Activated naive CD4-positive, alpha-beta T cell treated with anti-CD3 and anti-CD28 coated beads for 36 hours (primary cell): ENCODE measurements around the gene SUGT1. TPM values are rescaled to one million over a fixed set of nuclear protein-coding genes. Genes with fewer than 3 reads are reported as not detected.
"Not testable (repeated sequence)": the region's sequence is repeated elsewhere in the genome, so short reads cannot be mapped to it uniquely, and the experiment has no call there.

ENCODE experiments used
- CTCF ChIA-PET: fragments of 350-600 bp; sonication (Branson Sonifier 250); formaldehyde crosslinking; loops from one replicate; lab custom pipeline; 2021; ENCODE audit warnings: antibody characterized with exemption; lab: Charles Lee
- DNase-seq: peaks from one replicate; pipeline ENCODE4 v3.0.0-alpha.2; 2020
- H3K27ac Mint-ChIP-seq: one replicate; pipeline ENCODE4 v1.8.0; 2021; ENCODE audit warnings: mild to moderate bottlenecking, mixed read lengths
- H3K27me3 Mint-ChIP-seq: one replicate; pipeline ENCODE4 v1.8.0; 2021; ENCODE audit warnings: low read depth, mixed read lengths
- H3K36me3 Mint-ChIP-seq: one replicate; pipeline ENCODE4 v1.8.0; 2021; ENCODE audit warnings: low read depth, mixed read lengths
- H3K4me1 Mint-ChIP-seq: one replicate; pipeline ENCODE4 v1.8.0; 2021; ENCODE audit warnings: low read depth, mixed read lengths
- H3K4me3 Mint-ChIP-seq: one replicate; pipeline ENCODE4 v1.8.0; 2021; ENCODE audit warnings: mild to moderate bottlenecking, moderate library complexity, mixed read lengths
- H3K9me3 Mint-ChIP-seq: one replicate; pipeline ENCODE4 v1.8.0; 2021; ENCODE audit warnings: mixed read lengths
- intact Hi-C: fragments of 100-400 bp; cut with micrococcal nuclease; formaldehyde crosslinking; loops from one replicate; pipeline ENCODE4 v1.15.1; 2023
- total RNA-seq, 2 experiments: library from RNA; stranded (reverse); gene quantifications; one replicate each; pipeline ENCODE4 v1.2.3, GENCODE V29; 2021

The SUGT1 gene
- total RNA-seq, 2 experiments from 2014 or later = 42.7 to 44.1 TPM

GRCh38 chr13:52670726-52671125 lies 18.1 kb downstream of the SUGT1 start:
- intact Hi-C loops = no loop called here
- Mint-ChIP-seq H3K27me3 (no peaks in the 10 kb centered on the region), H3K4me3 (no peak overlapping the region), H3K4me1 (peaks cover 5% of the 10 kb centered on the region), H3K9me3 (no peaks in the 10 kb centered on the region), H3K36me3 (peaks cover 26% of the 10 kb centered on the region), H3K27ac (no peak overlapping the region)
- DNase-seq = no peak
- CTCF ChIA-PET = no interaction called here

DNA sequence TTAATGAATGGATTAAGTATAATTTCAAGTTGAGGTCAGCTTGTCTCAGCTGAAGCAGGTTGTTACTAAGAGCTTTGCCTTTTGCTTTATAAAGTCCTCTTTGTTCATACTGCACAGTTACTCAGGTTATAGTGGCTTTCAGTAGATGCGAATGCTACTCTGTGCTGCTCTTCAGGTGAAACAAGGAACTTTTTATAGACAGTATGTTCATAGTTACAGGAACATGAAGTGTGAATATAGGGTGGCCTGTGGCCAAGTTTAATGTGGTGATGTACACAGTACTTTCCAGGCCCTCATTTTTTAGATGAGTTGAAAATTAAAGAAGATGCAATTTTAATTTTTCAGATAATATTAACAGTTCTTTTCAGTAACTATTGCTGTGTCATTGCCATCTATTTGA lies 20.8 kb downstream of the SUGT1 start:
- DNase-seq = no peak
- Mint-ChIP-seq H3K9me3 (no peaks in the 10 kb centered on the region), H3K4me3 (no peak overlapping the region), H3K4me1 (peaks cover 6% of the 10 kb centered on the region), H3K36me3 (peaks cover 31% of the 10 kb centered on the region), H3K27ac (no peak overlapping the region), H3K27me3 (no peaks in the 10 kb centered on the region)
- intact Hi-C loops = no loop called here
- CTCF ChIA-PET = no interaction called here

- Mint-ChIP-seq H3K36me3 (peaks cover 32% of the 10 kb centered on the region), H3K4me3 (no peak overlapping the region), H3K4me1 (peaks cover 4% of the 10 kb centered on the region), H3K27ac (no peak overlapping the region), H3K9me3 (no peaks in the 10 kb centered on the region), H3K27me3 (no peaks in the 10 kb centered on the region)
- CTCF ChIA-PET = interaction anchor here (0.6 to 3.0 kb wide), 2 partner anchors 14 to 305 kb away, joined by 4 to 15 read pairs; no protein-coding TSS in a partner anchor
- intact Hi-C loops = no loop called here
- DNase-seq = no peak
Observed at GRCh38 chr13:52677823-52678222, 25.2 kb downstream of the SUGT1 start.

DNA sequence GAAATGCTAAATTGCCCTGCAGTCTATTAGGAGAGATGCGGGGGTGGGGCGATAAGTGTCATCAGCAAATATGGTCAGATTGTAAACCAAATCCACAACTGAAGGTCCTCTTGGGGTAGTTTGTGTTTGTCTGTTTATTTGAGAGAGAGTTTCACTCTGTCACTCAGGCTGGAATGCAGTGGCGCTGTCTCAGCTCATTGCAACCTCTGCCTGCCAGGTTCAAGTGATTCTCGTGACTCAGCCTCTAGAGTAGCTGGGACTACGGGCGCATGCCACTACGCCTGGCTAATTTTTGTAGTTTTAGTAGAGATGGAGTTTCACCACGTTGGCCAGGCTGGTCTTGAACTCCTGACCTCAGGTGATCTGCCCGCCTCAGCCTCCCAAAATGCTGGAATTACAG lies 33.2 kb downstream of the SUGT1 start:
- CTCF ChIA-PET, H3K9me3 Mint-ChIP-seq, H3K4me1 Mint-ChIP-seq, DNase-seq, H3K27me3 Mint-ChIP-seq, H3K27ac Mint-ChIP-seq, H3K4me3 Mint-ChIP-seq, intact Hi-C loops: not testable (repeated sequence)
- peaks cover 35% of the 10 kb centered on the region for H3K36me3 Mint-ChIP-seq

DNA sequence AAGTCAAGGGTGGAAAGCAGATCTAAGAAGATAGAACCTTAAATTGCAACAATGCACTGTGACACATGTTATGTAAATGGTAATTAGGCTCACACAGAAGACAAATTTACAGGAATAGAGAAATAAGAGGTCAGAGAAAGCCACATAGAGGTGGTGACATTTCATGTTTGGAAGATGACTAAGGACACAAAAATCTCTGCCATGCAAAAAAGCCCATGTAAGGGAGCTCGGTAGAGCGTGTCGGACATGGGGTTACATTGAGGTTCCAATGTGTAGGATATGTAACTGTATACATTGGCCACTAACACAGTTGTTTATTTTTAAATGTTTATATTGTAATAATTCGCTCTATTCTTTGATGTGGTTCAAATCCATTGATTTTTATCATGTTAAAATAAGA lies 33.7 kb downstream of the SUGT1 start:
- H3K27me3 Mint-ChIP-seq = no peaks in the 10 kb centered on the region
- H3K9me3 Mint-ChIP-seq = no peaks in the 10 kb centered on the region
- H3K27ac Mint-ChIP-seq = no peak overlapping the region
- CTCF ChIA-PET = no interaction called here
- no peaks in the 10 kb centered on the region for H3K4me1 Mint-ChIP-seq
- peaks cover 38% of the 10 kb centered on the region for H3K36me3 Mint-ChIP-seq
- intact Hi-C loops = no loop called here
- no peak for DNase-seq
- no peak overlapping the region for H3K4me3 Mint-ChIP-seq

- peak; percentile 63 for DNase-seq
- CTCF ChIA-PET = no interaction called here
- Mint-ChIP-seq H3K4me1 (peaks cover 14% of the 10 kb centered on the region), H3K9me3 (no peaks in the 10 kb centered on the region), H3K4me3 (no peak overlapping the region), H3K27ac (no peak overlapping the region), H3K36me3 (peaks cover 21% of the 10 kb centered on the region), H3K27me3 (no peaks in the 10 kb centered on the region)
- intact Hi-C loops = loop anchor here (1.0 to 2.0 kb wide), 2 partner anchors 44 to 79 kb away; partner anchors contain the start of gene SUGT1
Observed at GRCh38 chr13:52695856-52696255, 43.2 kb downstream of the SUGT1 start.

- Mint-ChIP-seq H3K4me3 (no peak overlapping the region), H3K9me3 (no peaks in the 10 kb centered on the region), H3K36me3 (peaks cover 16% of the 10 kb centered on the region), H3K27me3 (no peaks in the 10 kb centered on the region), H3K27ac (no peak overlapping the region), H3K4me1 (peaks cover 14% of the 10 kb centered on the region)
- CTCF ChIA-PET = interaction anchor here (0.9 kb wide), 1 partner anchor 44 kb away, joined by 3 read pairs; the partner anchor contains the start of gene SUGT1
- intact Hi-C loops = loop anchor here (1.0 kb wide), 1 partner anchor 44 kb away; the partner anchor contains the start of gene SUGT1
- no peak for DNase-seq
Observed at GRCh38 chr13:52696566-52696965, 43.9 kb downstream of the SUGT1 start.

GRCh38 chr13:52701728-52702465 lies 49.3 kb downstream of the SUGT1 start:
- Mint-ChIP-seq H3K9me3 (no peaks in the 10 kb centered on the region), H3K4me1 (no peaks in the 10 kb centered on the region), H3K36me3 (peaks cover 3% of the 10 kb centered on the region), H3K4me3 (no peak overlapping the region), H3K27ac (no peak overlapping the region), H3K27me3 (no peaks in the 10 kb centered on the region)
- CTCF ChIA-PET = interaction anchor here (1.7 kb wide), 1 partner anchor 9 kb away, joined by 5 read pairs; no protein-coding TSS in a partner anchor
- intact Hi-C loops = no loop called here
- DNase-seq = no peak

- no peak for DNase-seq
- H3K27me3 Mint-ChIP-seq = no peaks in the 10 kb centered on the region
- H3K9me3 Mint-ChIP-seq = no peaks in the 10 kb centered on the region
- H3K27ac Mint-ChIP-seq = no peak overlapping the region
- CTCF ChIA-PET = interaction anchor here (0.6 to 1.0 kb wide), 4 partner anchors 22 to 161 kb away, joined by 3 to 5 read pairs (median 4); no protein-coding TSS in a partner anchor
- intact Hi-C loops = no loop called here
- no peaks in the 10 kb centered on the region for H3K4me1 Mint-ChIP-seq
- no peaks in the 10 kb centered on the region for H3K36me3 Mint-ChIP-seq
- H3K4me3 Mint-ChIP-seq = no peak overlapping the region
Observed at GRCh38 chr13:52703482-52703881, 50.8 kb downstream of the SUGT1 start.

DNA sequence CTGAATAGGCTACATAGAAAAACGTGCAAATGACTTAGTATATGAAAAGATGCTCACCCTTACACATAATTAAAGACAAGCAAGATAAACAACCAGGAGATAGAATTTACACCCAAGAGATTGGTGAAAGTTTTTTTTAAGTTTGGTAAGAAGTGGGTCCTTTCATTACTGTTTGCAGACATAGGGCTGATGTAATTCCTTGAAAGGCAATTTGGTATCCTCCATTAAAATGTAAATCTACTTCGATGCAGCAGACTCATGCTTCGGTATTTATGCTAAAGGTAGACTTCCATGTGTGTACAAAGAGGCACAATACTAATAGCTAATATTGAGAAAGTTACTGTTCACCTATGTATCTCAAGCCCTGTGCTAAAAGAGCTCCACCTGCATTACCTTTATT lies 53.4 kb downstream of the SUGT1 start:
- H3K4me3 Mint-ChIP-seq = no peak overlapping the region
- H3K36me3 Mint-ChIP-seq = no peaks in the 10 kb centered on the region
- intact Hi-C loops = no loop called here
- H3K27ac Mint-ChIP-seq = no peak overlapping the region
- H3K4me1 Mint-ChIP-seq = no peaks in the 10 kb centered on the region
- CTCF ChIA-PET = no interaction called here
- DNase-seq = no peak
- H3K9me3 Mint-ChIP-seq = no peaks in the 10 kb centered on the region
- H3K27me3 Mint-ChIP-seq = no peaks in the 10 kb centered on the region

GRCh38 chr13:52707375-52707774 lies 54.7 kb downstream of the SUGT1 start:
- no peaks in the 10 kb centered on the region for H3K27me3 Mint-ChIP-seq
- H3K4me3 Mint-ChIP-seq = no peak overlapping the region
- H3K4me1 Mint-ChIP-seq = no peaks in the 10 kb centered on the region
- intact Hi-C loops = no loop called here
- no peak for DNase-seq
- CTCF ChIA-PET = no interaction called here
- H3K9me3 Mint-ChIP-seq = no peaks in the 10 kb centered on the region
- H3K27ac Mint-ChIP-seq = no peak overlapping the region
- H3K36me3 Mint-ChIP-seq = no peaks in the 10 kb centered on the region

DNA sequence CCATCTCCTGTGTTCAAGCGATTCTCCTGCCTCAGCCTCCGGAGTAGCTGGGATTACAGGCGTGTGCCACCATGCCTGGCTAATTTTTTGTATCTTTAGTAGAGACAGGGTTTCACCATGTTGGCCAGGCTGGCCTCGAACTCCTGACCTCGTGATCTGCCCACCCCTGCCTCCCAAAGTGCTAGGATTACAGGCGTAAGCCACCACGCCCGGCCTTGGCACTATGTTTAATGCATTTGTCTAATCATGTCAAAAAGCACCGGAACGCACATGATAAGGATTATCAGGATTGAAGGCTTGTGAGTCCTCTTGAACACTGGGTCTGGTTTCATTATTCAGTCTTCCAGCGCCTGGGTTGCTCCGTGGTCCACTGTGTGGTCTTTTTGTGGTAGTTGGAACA lies 55.6 kb downstream of the SUGT1 start:
- H3K36me3 Mint-ChIP-seq, DNase-seq, CTCF ChIA-PET, H3K9me3 Mint-ChIP-seq, H3K27me3 Mint-ChIP-seq, H3K4me1 Mint-ChIP-seq, intact Hi-C loops, H3K4me3 Mint-ChIP-seq, H3K27ac Mint-ChIP-seq: not testable (repeated sequence)

DNA sequence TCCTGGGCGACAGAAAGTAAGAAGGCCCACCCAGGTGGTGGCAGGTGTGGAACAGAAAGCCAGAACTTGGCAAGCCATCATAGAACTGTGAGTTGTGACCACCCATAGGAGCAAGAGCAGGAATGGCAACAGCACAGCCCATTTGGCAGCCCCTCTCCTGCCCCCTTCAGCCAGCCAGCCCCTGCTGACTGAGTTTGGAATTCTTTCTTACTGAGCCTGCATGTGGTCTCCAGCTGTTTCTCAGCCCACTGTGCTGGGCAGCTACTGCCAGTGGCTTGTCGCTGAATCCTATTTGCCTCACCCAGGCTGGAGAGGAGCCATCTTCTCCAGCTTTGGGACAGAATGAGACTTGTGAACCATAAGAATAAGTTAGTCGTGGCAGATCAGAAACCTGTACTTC lies 58.6 kb downstream of the SUGT1 start:
- Mint-ChIP-seq H3K4me3 (no peak overlapping the region), H3K27me3 (no peaks in the 10 kb centered on the region), H3K9me3 (no peaks in the 10 kb centered on the region), H3K36me3 (no peaks in the 10 kb centered on the region), H3K27ac (no peak overlapping the region), H3K4me1 (no peaks in the 10 kb centered on the region)
- DNase-seq = no peak
- intact Hi-C loops = no loop called here
- CTCF ChIA-PET = interaction anchor here (1.5 kb wide), 1 partner anchor 10 kb away, joined by 5 read pairs; no protein-coding TSS in a partner anchor
